GM21390 (cell line): ENCODE measurements around the gene CYP19A1.

ENCODE experiments used
- ATAC-seq: cut with Tn5 transposase; IDR thresholded peaks from one replicate; pipeline ENCODE4 v1.9.1; 2021; ENCODE audit not compliant: unreplicated experiment

CYP19A1 gene

DNA sequence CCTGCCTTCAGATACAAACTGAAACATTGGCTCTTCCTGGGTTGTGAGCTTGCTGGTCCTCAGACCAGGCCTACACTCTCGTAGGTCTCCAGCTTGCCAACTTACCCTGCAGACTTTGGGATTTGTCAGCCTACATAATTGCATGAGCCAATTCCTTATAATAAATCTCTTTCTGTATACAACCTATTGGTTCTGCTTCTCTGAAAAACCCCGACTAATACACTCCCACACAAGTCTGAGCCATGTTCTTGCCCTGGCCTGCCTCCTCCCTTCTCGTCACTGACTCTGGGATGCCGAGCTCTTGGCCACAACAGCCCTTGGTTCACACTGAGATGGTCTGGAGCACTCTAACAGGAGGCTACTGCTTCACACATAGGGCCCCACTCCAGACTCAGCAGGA, 9.5 kb downstream of the CYP19A1 start:
- ATAC-seq = no peak

DNA sequence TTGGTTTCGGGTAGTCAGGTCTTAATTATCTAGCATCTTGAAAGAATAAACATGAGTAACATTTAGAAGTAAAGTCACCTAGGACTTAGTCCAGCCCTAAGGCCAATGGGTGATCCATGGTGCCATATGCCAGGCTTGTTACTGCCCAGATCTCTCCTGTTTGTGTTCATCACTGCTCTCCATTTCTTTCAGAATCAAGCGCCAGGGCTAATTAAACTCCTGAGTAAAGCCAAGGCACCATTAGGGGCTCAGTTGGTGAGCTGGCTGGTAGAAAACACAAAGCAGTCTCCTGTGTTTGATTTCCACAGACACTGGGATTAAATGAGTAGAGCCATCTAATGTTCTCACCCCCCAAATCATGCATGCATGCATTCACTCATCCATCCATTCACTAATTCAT, 11.3 kb downstream of the CYP19A1 start:
- no peak for ATAC-seq

DNA sequence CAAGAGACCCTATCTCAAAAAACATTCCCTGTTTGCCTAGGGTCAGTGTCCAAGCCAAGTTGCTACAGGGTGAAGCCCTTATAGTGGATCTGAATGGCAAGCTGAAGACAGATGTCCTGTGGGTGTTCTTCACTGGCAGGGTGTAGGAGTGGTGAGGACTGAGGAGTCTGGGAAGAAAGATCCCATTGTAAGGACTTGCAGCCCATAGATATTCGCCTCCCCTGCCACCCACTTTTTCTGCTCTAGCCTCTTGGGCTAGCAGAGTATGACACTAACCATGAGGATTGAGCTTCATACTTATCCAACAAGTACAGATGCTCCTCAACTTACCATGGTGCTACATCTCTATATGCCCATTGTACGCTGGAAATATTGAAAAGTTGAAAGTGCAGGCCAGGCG, 13.2 kb downstream of the CYP19A1 start:
- ATAC-seq = no peak

DNA sequence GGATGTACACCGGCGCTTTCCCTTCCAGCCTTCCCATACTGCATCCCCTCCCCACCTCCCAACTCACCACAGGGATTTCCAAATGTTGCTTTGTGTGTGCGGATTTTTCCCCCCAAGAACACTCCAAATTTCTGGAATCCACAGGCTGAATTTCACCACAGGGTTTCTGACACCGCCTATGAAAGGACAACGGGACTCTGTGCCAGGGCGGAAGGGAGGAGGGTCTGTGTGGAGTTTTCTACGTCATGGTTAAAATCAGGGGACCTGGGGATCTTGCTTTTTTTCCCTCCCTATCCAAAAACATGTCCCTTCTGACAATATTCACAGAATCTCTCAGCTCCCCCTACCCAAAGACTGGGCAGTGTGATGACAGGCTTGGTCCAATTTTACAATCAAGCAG, 14.6 kb downstream of the CYP19A1 start:
- ATAC-seq = no peak

DNA sequence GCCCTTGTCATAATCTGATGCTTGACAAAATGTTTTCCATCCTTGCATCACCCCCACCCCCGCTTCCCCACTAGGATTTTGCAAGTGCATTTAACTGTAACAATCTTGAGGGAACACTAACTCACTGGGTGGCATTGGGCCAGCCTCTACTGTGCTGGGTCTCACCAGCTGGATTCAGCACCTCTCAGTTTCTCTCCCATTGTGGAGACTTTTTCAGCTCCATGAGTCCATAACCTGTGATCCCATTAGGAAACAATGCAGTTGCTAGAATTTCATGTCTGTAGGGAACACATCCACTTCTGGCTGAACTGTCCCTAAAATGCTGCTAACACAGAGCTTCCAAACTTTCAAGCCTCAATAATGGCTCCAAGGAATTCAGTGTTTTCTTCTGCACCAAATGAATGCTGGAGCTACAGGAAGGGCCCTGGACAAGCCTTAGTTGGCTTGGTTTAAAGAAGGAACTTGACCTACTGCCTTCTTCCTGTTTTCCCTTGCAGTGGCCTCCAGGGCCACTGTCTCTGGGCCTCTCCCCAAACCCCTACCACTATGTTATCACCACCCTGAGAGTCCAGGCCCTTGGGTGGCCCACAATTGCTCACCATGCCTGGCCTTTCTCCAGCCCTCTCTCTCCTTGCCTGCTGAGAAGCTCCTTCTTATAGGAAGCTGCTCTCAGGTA, 15.6 kb downstream of the CYP19A1 start:
- no peak for ATAC-seq

DNA sequence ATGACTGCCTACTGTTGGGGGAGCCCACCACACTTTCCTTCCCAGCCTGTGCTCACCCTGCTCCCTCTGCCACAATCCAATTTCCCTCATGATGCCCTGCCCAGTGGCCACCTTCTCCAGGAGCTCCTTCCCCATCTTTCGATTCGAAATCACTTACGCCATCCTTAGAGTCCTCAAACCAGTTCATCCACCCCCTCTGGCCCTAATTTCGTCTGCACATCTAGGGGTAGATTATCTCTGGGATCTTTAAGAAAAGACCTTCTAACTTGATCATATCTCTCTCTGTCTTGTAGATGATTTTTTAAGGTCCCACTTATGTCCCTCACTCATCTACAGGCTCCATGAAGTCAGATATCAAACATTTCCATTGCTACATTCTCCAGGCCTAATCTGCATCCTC, 17.1 kb downstream of the CYP19A1 start:
- ATAC-seq = no peak

DNA sequence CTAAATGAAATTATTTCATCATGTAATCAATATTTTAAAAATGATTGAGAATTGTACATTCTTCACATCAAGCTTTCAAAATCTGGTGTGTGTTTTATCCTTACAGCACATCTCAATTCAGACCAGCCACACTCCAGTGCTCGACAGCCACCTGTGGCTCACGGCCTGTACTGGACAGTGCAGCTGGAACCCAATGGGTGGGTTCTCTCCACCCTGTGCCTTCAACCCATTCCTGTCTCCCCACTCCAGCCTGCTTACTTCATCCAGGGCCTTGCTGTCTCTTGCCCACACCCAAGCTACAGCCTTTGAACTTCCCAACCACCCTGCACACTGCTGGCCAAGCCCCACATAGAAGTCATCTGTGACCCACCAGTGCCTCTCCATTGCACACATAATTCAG, 17.6 kb downstream of the CYP19A1 start:
- no peak for ATAC-seq

DNA sequence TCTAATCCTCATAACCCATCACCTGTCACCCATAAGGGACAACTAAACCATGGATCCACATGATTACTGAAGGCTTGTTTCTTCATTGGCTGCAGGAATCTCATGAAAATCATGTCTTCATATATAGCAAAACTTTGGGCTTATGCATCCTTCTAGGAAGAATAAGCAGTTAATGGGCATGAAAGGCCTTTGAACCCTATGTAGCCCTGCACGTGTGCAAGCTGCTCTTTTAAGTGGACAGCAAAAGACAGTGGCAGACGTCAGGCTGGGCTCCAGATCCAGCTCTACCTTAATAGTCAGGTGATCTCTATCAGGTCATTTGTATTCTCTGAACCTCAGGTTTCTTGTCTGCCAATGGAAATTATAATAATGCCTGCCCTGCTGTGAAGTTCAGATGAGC, 18.9 kb downstream of the CYP19A1 start:
- ATAC-seq = no peak

DNA sequence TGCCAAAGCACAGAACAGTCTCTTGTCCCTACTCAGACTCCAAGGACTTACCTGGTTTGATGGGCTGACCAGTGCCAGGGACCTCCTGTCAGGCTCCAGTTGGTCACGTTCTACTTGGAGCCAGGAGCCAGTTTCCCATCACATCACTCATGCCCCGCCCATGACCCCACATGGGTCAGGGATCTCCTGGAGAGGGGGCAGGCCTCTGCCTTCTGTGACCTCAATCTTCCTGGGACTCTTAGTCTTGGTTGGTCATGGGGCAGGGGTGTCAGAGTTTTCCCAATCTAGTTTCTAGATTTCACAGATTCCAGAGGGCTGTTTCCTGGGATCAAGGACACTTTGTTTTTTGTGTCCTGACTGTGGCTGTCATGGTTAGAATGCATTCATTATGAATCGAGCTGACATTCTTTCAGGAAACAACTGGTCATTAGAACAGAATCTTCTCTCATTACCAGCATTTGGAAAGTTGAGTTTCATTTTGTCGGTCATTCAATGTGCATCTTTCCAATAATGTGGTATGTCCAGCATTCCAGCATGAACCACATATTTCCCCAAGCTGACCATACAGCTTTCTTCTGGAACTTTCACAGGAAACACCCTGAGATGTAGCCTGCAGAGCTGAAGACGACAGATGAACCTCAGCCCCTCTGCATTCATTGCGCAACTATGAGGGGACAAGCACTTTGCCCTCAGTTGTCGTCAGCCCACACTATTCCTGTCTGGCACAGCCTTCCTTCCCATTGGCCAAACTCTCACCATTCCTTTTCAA, 19.8 kb downstream of the CYP19A1 start:
- no peak for ATAC-seq

DNA sequence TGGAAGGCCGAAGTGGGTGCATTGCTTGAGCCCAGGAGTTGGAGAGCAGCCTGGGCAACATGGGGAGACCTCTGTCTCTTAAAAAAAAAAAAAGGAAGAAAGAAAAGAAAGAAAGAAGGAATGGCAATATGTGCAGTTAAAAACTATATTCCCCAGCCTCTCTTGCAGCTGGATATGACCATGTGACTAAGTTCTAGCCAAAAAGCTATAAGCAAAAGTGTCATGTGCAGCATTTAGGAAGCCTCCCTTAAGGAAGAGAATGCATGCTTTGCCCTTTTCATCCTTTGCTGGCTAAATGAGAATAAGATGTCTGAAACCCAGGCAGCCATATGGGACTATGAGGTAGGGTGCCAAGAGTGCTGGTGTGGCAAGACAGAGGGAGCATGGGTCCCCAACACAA, 21.8 kb downstream of the CYP19A1 start:
- no peak for ATAC-seq

DNA sequence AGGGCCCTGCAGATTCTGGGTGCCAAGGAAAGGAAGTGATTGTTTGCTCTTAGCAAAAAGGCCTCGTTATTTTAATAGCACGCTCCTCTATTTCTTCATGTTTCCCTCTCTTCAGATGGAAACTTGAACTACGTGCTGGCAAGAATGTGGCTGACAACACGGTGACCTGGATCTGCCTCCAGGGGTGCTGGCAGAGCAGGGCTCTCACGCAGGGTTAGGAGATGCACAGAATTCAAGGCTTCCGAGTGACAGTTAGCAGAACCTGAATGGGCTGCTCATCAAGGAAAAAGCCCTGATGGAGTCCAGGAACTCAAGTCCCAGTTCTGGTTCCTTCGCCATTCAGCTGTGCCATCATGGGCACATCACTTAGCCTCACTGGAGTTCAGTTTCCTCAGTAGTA, 22.7 kb downstream of the CYP19A1 start:
- ATAC-seq = no peak

DNA sequence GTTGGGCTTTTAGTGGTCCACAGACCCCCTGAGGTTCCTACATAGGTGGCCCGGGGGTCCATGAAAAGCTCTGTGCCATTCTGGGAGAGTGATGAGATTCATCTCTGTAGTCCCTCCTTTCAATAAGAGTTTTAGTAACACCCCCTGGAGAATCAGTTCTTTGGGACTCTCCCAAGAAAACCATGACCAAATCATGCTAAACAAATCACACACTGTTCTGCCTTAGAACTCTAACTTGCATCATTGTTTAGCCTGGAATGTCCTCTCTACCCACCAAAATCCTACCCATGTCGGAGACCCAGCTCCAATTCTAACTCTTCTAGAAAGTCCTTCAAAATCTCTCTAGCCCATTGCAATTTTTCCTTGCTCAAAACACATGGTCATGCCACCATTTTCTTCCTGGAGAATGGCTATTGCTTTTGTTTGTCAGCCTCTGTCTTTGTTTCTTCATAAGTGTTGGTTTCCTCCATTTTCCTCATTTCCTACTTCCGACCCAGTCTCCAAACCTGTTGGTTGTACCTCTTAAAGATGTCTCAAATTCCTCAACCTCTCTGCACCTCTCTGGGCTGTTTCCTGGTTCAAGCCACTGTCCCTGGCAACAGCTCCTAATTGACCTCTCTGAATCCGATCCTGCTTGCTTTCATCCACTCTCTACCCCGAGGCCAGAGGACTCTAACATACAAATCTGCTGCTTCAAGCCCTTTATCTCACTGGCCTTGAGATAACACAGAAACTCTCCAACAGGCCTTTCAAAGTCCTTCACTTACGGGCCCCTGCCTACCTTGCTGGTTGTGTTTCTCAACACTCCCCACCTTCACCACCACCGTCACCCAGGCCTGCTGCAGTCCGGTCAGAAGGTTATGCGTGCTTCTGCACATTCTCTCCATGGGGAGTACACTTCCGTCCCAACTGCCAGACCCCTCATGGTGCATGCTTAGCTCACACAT, 23.7 kb downstream of the CYP19A1 start:
- no peak for ATAC-seq

DNA sequence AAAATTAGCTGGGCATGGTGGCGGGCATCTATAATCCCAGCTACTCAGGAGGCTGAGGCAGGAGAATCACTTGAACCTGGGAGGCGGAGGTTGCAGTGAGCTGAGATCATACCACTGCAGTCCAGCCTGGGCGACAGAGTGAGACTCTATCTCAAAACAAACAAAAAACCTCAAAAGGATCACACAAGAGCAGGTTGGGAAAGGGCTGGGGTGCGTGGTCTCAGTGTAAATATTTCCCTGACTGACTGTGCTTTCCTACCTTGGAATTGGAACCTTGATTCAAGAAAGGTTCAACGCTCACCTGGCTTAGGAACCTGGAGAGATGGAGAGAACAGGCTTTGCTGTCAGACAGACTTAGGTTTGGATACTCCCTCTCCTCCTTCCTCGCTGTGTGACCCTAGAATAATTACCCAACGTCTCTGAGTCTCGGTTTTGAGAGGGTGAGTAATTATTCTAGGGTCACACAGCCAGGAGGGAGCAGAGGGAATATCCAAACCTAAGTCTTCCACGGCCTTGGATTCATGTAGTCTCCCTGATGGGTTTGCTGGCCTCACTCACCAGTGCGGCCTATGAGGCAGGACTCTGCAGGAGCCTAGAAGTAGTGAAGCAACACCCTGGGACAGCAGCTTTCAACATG, 24.6 kb downstream of the CYP19A1 start:
- no peak for ATAC-seq

DNA sequence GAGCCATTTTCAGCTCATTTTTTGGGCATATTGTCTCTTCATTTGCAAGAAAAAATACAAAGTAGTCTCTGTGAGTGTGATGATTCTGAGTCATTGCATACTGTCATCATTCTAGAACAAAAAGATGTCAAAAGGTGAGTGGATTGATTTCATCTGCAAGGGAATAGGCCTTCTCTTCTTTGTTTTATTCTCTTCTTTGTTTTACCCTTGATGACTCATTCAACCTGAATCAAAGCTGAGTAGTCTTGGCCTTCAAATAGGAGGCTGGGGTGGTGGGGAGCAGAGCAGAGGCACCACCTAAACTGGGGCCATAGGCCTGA, 25.4 kb downstream of the CYP19A1 start:
- no peak for ATAC-seq

DNA sequence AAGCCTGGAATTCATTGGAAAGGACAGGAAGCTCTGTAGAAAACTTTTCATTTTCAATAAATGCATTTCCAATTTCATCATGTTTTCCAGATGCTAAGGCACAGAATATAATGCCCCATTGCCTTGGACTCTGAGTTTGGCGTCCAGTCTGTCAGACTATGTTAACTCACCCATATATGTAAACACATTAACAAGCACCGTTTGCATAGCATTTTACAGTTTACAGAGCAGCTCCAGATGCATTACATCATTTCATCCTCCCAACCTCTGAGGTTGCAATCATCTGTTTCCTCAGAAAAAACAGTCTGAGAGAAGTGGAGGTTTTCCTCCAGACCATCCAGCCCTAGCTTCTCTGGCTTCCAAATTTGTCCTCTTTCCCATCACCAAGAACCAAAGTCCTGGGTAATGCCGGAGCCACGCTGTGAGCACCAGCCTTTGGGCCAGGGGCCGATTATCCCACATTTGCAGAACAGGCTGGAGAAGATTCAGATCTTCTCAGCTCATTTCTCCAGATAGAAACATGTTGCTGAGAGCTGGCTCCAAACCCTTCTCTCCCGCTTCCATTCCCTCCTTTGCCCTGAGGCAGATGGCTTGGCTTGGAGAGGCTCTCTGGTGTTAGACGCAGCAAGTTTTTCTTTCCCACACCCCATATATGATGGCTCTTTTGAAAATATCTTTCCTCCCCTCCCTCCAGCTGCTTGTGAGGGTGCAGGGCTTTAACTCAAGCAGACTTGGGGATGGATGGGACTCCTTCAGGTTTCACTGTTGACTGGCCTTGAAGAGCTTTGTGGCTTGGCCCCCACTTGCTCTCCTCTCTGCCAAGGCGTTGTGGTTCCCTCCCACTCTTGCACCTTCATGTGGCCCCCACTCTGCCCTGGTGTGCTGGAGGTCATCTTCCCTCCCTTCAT, 26.0 kb downstream of the CYP19A1 start:
- no peak for ATAC-seq

DNA sequence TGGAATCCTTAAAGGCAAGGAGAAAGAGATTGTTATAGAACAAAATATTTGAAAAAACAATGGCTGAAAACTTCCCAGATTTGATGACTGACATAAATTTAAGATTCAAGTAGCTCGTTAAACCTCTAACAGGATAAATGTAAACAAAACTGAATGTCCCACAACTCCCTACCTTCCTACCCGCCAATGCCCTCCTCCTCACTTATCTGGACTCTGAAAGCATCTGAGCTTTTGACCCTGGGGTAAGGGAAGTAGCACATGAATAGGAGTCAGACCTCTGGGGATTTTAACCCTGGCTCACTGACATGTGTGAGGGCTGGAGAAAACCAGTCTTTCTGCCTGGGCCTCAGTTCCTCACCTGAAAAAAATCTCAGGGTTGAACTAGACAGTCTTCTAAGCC, 26.9 kb downstream of the CYP19A1 start:
- no peak for ATAC-seq

DNA sequence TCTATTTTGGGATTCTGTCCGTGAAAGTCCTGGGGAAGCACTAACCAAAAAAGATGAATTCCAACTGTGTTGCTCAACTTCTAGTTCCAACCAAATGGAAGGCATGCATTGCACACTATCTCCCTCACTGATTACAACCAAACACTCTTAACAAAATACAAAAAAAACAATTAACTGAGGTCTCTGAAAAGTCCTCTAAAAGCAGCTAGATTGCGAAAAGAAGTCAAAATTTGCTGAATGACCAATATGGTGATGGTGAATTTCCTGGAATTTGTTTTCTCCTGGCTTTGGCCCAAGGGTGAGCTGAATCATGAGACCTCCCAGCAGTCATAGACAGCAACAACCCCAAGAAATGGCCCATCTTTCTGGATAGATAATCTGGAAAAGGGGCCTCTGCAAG, 28.3 kb downstream of the CYP19A1 start:
- ATAC-seq = no peak

DNA sequence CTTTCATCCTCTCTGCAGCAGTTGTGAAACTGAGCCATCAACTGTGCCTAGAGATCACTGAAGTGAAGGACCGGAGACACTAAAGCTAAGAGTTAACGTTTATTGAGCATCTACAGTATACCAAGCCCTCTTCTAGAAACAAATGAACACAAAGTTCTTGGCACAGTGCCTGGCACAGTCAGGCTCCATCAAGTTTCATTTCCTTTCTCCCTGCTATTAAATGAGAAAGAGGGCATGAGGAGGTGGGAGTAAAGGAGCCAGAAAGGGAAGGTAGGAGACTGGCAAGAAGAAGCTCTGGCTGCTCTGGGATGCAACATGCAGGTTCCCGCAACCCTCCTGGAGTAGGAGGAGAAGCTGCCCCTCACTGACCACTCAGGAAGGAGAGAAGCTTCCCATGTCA, 30.6 kb downstream of the CYP19A1 start:
- no peak for ATAC-seq

DNA sequence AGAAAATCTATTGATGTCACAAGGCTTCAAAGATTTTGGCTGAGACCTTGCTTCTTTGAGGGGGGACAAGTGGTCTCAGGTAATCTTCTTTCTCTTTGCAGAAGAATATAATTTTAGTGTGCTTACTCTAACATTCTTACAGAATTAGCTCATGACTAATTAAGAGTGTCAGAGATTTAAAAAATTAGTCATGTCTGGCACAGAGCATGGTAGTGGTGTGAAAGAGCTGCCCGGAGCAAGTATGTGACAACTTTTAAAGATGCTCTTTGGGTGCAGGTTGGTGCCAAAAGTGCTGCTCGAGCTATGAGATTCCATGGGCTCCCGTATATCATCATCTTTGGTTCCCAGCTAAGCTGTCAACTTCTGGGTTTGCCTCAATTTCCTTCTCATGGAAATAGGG, 31.1 kb downstream of the CYP19A1 start:
- ATAC-seq = no peak

DNA sequence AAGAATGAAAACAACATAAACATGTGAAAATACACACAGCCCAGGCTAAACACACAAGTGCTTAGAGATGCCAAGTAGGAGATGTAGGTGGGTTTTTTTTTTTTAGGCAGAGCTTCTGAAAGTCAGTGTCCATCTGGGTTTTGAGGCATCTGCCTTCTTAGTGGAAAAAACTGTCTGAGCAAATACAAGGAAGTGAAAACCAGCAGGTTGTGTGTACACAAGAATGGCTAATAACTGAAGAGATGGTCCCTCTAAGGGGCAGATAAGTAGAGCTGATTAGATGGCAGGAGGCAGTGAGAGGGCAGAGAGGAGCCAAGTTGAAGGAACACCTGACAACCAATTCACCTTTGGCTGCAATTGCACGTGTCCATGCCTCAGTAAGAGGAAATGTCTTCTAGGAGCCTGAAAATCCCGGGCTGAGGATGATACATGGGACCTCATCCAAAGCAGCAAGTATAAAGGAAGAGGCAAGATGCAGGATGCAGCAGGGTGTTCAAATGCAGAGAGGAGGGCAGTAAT, 34.9 kb downstream of the CYP19A1 start:
- no peak for ATAC-seq
